ENCODE data around the gene MPPED1.

Gene MPPED1

GRCh38 chr22:43433451-43434274 lies 21.8 kb downstream of the MPPED1 start:
- Histone ChIP-seq H3K4me1 (ENCODE audit: control insufficient read depth, insufficient read depth, low read length) (no peaks in the 10 kb centered on the region), H3K4me3 (ENCODE audit: low read depth, low read length) (no peak overlapping the region), H3K9ac (ENCODE audit: low read length) (no peak overlapping the region), H3K27ac (ENCODE audit: low read depth, low read length) (no peak overlapping the region), H3K9me3 (ENCODE audit: control insufficient read depth, insufficient read depth, low read depth, low read length) (no peaks in the 10 kb centered on the region), H3K36me3 (ENCODE audit: control insufficient read depth, insufficient read depth, low read length) (no peaks in the 10 kb centered on the region), H3K27me3 (ENCODE audit: control insufficient read depth, insufficient read depth, low read length) (peaks cover 11% of the 10 kb centered on the region; the same call in 1 of the 2 replicates)

DNA sequence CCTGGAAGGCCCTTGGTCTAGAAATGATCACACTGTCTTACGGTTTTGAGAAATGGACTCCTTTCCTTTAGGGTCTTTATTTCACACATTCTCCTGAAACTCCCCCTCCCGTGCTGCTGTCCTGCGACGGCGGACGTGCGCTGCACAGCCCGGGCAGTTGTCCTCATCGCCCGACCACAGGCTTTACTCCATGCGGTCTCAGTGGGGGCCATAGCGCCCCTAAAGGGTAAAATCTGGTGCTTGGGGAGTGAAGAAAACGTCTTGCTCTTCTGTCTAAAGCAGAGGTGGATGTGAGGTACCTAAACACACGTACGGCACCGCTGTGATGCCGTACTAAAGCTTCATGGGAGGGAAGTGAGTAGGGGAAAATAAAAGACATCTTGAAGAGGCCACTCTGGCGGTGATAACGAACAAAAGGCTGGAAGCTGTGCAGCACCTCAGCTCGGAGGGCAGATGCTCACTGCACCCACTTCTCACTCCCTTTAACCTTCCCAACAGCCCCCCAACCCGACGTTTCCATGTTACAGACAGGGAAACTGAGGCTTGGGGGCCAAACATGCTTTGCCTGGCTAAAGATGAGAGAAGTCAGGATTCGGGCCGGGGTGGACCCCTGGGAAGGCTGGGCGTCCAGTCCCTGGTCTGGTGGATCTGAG lies 22.6 kb downstream of the MPPED1 start:
- Histone ChIP-seq H3K27me3 (ENCODE audit: control insufficient read depth, insufficient read depth, low read length) (peaks cover 11% of the 10 kb centered on the region; the same call in 1 of the 2 replicates), H3K4me1 (ENCODE audit: control insufficient read depth, insufficient read depth, low read length) (no peaks in the 10 kb centered on the region), H3K9ac (ENCODE audit: low read length) (no peak overlapping the region), H3K4me3 (ENCODE audit: low read depth, low read length) (no peak overlapping the region), H3K9me3 (ENCODE audit: control insufficient read depth, insufficient read depth, low read depth, low read length) (no peaks in the 10 kb centered on the region), H3K36me3 (ENCODE audit: control insufficient read depth, insufficient read depth, low read length) (no peaks in the 10 kb centered on the region), H3K27ac (ENCODE audit: low read depth, low read length) (no peak overlapping the region)

- H3K4me1 ChIP-seq (ENCODE audit: control insufficient read depth, insufficient read depth, low read length) = no peaks in the 10 kb centered on the region
- no peak overlapping the region for H3K27ac ChIP-seq (ENCODE audit: low read depth, low read length)
- H3K36me3 ChIP-seq (ENCODE audit: control insufficient read depth, insufficient read depth, low read length) = no peaks in the 10 kb centered on the region
- no peak overlapping the region for H3K4me3 ChIP-seq (ENCODE audit: low read depth, low read length)
- no peaks in the 10 kb centered on the region for H3K9me3 ChIP-seq (ENCODE audit: control insufficient read depth, insufficient read depth, low read depth, low read length)
- H3K27me3 ChIP-seq (ENCODE audit: control insufficient read depth, insufficient read depth, low read length) = peaks cover 11% of the 10 kb centered on the region; the same call in 1 of the 2 replicates
- H3K9ac ChIP-seq (ENCODE audit: low read length) = no peak overlapping the region
Measured at GRCh38 chr22:43434928-43435311, 23.1 kb downstream of the MPPED1 start.

DNA sequence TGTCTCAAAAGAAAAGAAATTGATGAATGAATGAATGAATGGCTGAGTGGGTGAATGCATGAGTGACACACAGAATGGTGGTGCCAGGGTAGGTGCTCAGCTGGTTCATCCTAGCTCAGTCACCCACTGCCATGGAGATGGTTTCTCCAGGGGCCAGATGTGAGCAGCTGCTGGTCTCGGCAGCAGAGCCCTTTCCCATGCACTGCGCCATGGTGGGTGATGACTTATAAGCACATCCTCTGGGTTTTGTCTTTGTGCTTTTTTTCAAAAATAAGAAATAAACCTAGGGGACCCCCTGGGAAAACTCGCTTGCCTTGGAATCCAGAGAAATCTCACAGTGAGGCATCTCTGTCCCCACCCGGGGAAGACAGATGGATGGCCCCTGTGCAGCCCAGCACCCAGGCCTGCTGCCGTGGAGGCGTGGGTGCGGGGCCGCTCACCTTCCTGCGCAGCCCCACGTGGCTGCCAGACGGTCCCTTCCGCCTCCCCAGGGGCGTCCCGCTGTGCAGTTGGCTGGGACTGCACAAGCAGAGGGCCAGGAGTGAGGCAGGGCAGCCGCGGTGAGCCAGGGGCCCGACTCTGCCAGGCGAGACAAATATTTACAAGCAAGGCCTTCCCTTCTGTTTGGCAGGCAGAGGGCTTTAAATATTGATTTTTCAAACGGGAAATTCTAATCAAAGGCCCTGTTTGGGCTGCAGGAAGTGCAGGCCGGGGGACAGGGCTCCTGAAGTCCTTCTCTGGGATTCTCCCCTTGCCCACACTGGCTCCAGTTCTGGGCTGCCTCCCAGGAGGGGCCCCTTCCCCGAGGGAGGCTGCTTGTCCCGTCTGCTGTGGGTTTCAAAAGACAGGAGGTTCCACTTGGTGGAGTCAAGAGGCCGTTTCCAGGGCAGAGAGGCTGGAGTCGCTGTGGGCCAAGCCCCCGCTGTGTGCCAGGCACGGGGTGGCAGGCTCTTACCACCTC lies 24.3 kb downstream of the MPPED1 start:
- Histone ChIP-seq H3K9me3 (ENCODE audit: control insufficient read depth, insufficient read depth, low read depth, low read length) (no peaks in the 10 kb centered on the region), H3K36me3 (ENCODE audit: control insufficient read depth, insufficient read depth, low read length) (no peaks in the 10 kb centered on the region), H3K9ac (ENCODE audit: low read length) (no peak overlapping the region), H3K27ac (ENCODE audit: low read depth, low read length) (no peak overlapping the region), H3K4me3 (ENCODE audit: low read depth, low read length) (no peak overlapping the region), H3K27me3 (ENCODE audit: control insufficient read depth, insufficient read depth, low read length) (peaks cover 11% of the 10 kb centered on the region; the same call in 1 of the 2 replicates), H3K4me1 (ENCODE audit: control insufficient read depth, insufficient read depth, low read length) (no peaks in the 10 kb centered on the region)

GRCh38 chr22:43436868-43437267 lies 25.1 kb downstream of the MPPED1 start:
- Histone ChIP-seq H3K36me3 (ENCODE audit: control insufficient read depth, insufficient read depth, low read length) (no peaks in the 10 kb centered on the region), H3K4me3 (ENCODE audit: low read depth, low read length) (no peak overlapping the region), H3K27me3 (ENCODE audit: control insufficient read depth, insufficient read depth, low read length) (peaks cover 6% of the 10 kb centered on the region; the same call in 1 of the 2 replicates), H3K27ac (ENCODE audit: low read depth, low read length) (no peak overlapping the region), H3K9me3 (ENCODE audit: control insufficient read depth, insufficient read depth, low read depth, low read length) (no peaks in the 10 kb centered on the region), H3K9ac (ENCODE audit: low read length) (no peak overlapping the region), H3K4me1 (ENCODE audit: control insufficient read depth, insufficient read depth, low read length) (no peaks in the 10 kb centered on the region)

GRCh38 chr22:43437871-43438475 lies 26.2 kb downstream of the MPPED1 start:
- Histone ChIP-seq H3K36me3 (ENCODE audit: control insufficient read depth, insufficient read depth, low read length) (no peaks in the 10 kb centered on the region), H3K9me3 (ENCODE audit: control insufficient read depth, insufficient read depth, low read depth, low read length) (no peaks in the 10 kb centered on the region), H3K4me3 (ENCODE audit: low read depth, low read length) (no peak overlapping the region), H3K9ac (ENCODE audit: low read length) (no peak overlapping the region), H3K4me1 (ENCODE audit: control insufficient read depth, insufficient read depth, low read length) (no peaks in the 10 kb centered on the region), H3K27me3 (ENCODE audit: control insufficient read depth, insufficient read depth, low read length) (no peaks in the 10 kb centered on the region; the same call in 1 of the 2 replicates), H3K27ac (ENCODE audit: low read depth, low read length) (no peak overlapping the region)

- H3K36me3 ChIP-seq (ENCODE audit: control insufficient read depth, insufficient read depth, low read length) = no peaks in the 10 kb centered on the region
- H3K27me3 ChIP-seq (ENCODE audit: control insufficient read depth, insufficient read depth, low read length) = no peaks in the 10 kb centered on the region; the same call in 1 of the 2 replicates
- H3K4me1 ChIP-seq (ENCODE audit: control insufficient read depth, insufficient read depth, low read length) = no peaks in the 10 kb centered on the region
- H3K9ac ChIP-seq (ENCODE audit: low read length) = no peak overlapping the region
- H3K27ac ChIP-seq (ENCODE audit: low read depth, low read length) = no peak overlapping the region
- H3K4me3 ChIP-seq (ENCODE audit: low read depth, low read length) = no peak overlapping the region
- no peaks in the 10 kb centered on the region for H3K9me3 ChIP-seq (ENCODE audit: control insufficient read depth, insufficient read depth, low read depth, low read length)
Measured at GRCh38 chr22:43438666-43439347, 27.0 kb downstream of the MPPED1 start.

DNA sequence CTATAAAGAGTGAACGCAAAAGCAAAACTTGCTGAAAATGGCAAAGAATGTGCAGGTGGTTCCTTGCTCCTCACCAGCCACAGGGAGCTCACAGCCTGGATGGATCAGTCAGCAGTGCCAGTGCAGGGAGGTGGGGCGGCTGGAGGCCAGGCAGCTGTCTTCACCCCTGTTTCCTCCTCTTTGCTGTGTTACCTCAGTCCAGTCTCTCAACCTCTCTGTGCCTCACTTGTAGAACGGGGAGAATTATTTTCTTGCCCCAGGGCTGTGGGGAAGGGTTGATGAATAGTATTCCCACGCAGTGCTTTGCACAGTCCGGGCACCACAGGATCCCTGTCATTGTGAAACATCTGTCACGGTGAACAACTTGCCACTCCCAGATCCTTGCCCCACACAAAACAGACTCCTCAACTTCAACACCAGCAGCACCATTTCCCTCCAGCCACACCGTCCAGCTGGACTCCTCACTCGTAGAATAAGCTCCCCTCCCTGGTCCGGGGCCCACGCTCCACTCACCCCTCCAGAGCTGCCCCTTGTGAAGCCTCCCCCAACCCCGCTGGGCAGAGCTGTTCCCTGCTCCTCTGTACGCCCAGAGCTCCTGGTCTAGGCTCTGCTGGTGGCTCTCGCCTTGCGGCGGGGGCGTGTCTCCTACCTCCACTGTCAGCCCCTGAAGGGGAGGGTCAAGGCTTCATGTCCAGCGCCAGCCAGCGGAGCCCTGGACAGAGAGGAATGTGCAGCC lies 27.7 kb downstream of the MPPED1 start:
- Histone ChIP-seq H3K4me1 (ENCODE audit: control insufficient read depth, insufficient read depth, low read length) (no peaks in the 10 kb centered on the region), H3K27me3 (ENCODE audit: control insufficient read depth, insufficient read depth, low read length) (no peaks in the 10 kb centered on the region), H3K4me3 (ENCODE audit: low read depth, low read length) (no peak overlapping the region), H3K9me3 (ENCODE audit: control insufficient read depth, insufficient read depth, low read depth, low read length) (no peaks in the 10 kb centered on the region), H3K36me3 (ENCODE audit: control insufficient read depth, insufficient read depth, low read length) (no peaks in the 10 kb centered on the region), H3K9ac (ENCODE audit: low read length) (no peak overlapping the region), H3K27ac (ENCODE audit: low read depth, low read length) (no peak overlapping the region)

- Histone ChIP-seq H3K9me3 (ENCODE audit: control insufficient read depth, insufficient read depth, low read depth, low read length) (no peaks in the 10 kb centered on the region), H3K4me3 (ENCODE audit: low read depth, low read length) (no peak overlapping the region), H3K4me1 (ENCODE audit: control insufficient read depth, insufficient read depth, low read length) (no peaks in the 10 kb centered on the region), H3K9ac (ENCODE audit: low read length) (no peak overlapping the region), H3K27ac (ENCODE audit: low read depth, low read length) (no peak overlapping the region), H3K27me3 (ENCODE audit: control insufficient read depth, insufficient read depth, low read length) (no peaks in the 10 kb centered on the region), H3K36me3 (ENCODE audit: control insufficient read depth, insufficient read depth, low read length) (no peaks in the 10 kb centered on the region)
Measured at GRCh38 chr22:43440104-43440387, 28.2 kb downstream of the MPPED1 start.

- no peak overlapping the region for H3K27ac ChIP-seq (ENCODE audit: low read depth, low read length)
- no peak overlapping the region for H3K9ac ChIP-seq (ENCODE audit: low read length)
- no peaks in the 10 kb centered on the region for H3K36me3 ChIP-seq (ENCODE audit: control insufficient read depth, insufficient read depth, low read length)
- H3K9me3 ChIP-seq (ENCODE audit: control insufficient read depth, insufficient read depth, low read depth, low read length) = no peaks in the 10 kb centered on the region
- no peaks in the 10 kb centered on the region for H3K27me3 ChIP-seq (ENCODE audit: control insufficient read depth, insufficient read depth, low read length)
- no peak overlapping the region for H3K4me3 ChIP-seq (ENCODE audit: low read depth, low read length)
- no peaks in the 10 kb centered on the region for H3K4me1 ChIP-seq (ENCODE audit: control insufficient read depth, insufficient read depth, low read length)
Measured at GRCh38 chr22:43440556-43440955, 28.7 kb downstream of the MPPED1 start.
